HG02938 (cell line): ENCODE results near the gene EPB41L4A.
A peak's percentile ranks its signal among the peaks of the same experiment; 100 is the strongest.

Source experiments
- ATAC-seq: cut with Tn5 transposase; IDR thresholded peaks from one replicate; pipeline ENCODE4 v1.9.1; 2021; ENCODE audit warnings: mild to moderate bottlenecking, moderate library complexity; ENCODE audit not compliant: unreplicated experiment

EPB41L4A gene

DNA sequence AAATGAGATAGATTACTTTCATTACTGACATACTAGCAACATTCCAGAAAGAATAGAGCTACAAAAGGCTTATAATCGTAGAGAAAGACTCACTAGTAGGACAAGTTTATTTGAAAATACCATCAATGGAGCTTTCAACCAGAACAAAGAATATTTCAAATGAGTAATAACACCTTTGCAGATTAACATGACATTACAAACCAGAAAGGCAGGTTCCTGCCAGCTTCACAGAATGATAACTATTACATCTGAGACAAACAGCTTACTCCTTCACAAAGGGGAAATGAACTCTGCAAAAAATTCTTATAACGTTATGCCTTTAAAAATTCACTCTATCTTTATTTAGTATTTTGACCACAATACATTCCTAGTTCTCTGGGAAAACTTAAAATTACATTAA, 103.1 kb downstream of the EPB41L4A start:
- ATAC-seq, result no peak

DNA sequence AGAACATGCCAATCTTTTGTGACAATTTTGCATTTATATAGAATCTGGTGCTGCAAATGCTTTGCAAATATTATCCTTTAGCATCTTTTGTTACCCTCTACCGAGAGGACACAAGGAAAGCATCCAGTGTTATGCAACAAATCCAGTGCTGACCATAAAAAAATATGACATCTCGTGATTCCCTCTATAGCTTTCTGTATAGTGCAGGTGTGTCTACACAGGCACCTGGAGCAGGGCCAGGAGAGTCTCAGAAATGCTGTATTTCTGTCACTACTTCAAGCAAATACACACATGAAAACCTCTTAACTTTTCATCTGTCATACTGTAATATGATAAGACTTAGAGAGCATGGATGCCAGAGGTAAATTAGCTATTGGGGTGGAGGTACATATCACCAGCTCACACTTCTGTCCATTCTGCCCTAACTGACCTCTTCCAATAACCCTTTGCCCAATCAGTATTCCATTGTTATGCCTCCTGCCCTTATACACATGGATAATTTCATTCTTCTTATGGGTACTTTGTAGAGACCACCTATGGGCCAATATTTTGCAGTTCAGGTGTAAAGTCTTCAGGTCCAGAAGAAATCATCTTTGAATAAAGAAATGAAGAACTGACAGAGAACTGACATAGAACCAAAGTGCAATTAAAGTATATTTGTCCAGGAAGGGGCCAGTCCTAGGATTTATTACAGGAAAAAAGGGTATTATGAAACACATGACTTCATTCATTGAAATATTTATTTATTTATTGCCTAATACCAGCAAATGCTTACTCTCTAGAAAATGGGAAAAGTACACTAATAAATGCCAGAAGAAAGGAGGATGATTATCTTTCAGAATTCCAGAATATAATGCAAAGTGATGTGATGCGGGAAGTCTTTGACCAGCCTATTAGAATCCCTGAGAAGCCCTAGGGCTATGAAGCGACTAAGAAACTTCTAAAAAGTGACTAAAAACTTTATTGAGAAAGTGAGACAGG, 106.5 kb downstream of the EPB41L4A start:
- no peak for ATAC-seq

DNA sequence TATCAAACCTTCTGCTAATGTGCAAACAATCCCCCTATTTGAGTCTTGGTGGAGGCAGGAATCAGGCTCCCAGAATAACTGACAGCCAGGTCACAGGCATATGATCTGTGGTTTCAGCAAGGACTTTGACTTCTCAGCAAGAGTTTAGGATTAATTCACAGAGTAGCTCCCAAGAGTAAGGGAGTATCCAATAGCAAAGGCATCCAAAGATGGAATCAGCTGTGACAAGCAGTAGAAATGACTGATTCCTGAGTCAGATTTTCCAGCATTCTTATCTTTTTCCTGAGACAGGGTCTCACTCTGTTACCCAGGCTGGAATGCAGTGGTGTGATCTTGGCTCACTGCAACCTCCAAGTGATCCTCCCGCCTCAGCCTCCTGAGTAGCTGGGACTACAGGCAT, 108.3 kb downstream of the EPB41L4A start:
- no peak for ATAC-seq

DNA sequence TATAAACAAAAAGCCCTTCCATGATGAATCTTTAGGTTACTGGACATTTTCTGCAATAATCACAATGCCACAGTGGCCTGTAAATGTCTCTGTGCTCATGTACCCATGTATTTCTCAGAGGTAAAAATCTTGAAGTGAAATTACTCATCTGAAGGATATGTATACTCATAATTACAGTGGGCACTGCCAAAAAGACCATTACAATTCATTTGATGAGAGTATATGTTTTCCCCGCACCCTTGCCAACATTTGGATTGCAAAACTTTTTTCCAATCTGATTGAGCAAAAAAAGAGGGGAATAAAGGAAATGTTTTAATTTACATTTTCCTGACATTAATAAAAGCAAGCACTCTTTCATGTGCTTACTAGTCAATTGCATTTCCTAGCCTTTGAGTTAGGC, 110.5 kb downstream of the EPB41L4A start:
- no peak for ATAC-seq

DNA sequence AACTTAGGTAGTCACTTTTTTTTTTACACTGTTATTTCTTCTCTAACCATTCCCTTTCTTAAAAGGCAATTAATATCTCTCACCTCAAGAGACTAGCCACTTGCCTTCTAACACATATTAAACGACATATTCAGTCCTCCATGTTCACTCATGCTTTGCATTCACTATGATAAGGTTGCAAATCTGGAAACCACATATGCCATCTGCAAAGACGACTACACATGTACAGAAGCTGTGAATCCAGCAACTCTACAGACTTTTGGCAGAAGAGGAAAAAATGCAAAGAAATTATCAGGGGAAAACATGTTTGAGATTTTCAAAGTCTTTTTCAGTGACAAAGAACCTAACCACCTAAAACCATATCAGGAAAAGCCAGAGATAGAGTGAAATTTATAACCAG, 112.1 kb downstream of the EPB41L4A start:
- no peak for ATAC-seq

DNA sequence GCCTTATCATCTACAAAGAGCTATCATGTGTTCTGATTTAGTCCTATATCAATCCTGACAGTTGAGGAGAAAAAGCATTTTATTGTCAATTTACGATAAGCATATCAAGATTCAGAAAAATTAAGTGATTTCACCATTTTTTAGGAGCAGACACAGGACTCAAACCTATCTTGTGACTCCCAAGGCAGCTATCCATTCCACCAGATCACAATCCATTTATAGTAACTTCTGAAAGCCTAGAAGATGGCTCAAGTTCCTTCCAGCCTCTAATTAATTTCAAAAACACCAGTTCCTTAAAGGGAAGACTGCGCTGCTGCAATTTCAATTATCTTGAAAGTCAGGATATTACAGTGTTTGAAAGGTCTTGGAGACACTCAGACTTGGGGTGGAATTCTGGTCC, 114.3 kb downstream of the EPB41L4A start:
- ATAC-seq, result no peak

DNA sequence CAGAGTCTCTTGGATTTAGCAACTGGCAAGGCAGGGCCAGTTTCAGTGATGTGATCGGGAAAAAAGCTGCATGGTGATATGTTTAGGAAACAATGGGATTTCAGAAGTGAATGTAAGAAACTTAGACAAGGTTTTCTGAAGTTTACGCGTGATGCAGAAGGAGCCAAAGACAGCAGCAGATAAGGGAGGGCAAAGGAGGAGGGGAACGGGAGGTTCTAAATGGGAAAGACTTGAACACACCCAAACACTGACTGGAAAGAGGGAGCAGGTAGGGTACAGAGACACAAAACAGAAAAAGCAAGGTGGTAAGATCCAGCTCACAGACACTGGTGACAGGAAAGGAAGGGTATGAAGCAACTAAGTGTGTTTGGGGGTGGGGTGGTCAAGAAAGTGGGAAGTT, 115.4 kb downstream of the EPB41L4A start:
- ATAC-seq, result no peak

DNA sequence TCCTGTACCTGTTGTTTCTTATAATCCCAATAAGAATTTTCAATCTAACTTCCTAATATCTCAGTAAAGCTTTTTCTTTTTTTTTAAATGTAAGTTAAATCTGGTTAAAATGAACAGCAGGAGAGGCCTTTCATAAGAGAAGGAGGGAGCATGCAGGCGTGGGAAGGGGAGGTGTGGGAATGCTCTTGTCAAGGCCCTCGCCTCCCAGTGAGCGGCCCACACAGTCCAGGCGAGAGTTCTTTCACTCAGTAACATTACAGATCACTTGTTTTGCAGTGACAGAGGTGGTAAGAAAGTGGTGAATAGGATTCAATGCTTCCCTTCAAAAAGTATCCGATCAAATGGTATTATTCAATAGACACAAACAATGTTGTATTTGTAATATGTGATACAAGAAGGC, 125.0 kb downstream of the EPB41L4A start:
- ATAC-seq, result no peak

DNA sequence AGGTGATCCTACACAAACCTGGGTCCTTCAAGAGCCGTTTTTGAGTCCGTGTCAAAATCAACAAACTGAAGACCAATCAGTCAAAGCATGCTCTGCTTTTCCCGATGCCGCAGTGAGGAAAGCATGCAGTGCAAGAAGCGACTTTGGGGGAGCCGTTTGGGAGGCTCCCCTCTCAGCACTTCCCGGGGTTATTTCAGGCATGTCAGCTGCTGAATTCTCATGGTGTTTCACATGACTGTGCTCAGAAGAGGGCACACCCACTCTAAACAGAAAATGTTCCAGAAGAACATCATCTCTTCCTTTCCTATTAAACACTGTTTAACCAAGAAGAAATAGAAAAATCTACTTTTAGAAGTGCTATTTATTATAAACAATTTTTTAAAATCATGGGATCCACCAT, 125.5 kb downstream of the EPB41L4A start:
- no peak for ATAC-seq

DNA sequence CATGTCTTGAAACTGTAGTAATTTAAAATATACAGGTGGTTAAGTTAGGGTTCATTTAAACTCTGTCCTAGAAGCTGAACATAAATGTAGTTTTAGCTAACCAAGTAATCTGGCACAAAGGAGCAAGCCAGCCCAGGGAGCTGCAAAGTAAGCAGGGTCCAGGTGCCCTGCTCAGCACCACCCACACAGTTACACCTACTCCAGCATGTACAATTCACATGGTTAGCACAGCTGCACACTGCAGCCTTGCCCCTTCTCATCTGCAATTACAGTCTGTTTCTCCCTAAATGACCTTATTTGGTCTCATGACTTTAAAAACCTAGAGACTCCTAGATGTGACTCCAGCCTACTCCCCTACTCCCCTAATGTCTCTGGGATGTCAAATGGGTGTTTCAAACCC, 128.4 kb downstream of the EPB41L4A start:
- no peak for ATAC-seq

DNA sequence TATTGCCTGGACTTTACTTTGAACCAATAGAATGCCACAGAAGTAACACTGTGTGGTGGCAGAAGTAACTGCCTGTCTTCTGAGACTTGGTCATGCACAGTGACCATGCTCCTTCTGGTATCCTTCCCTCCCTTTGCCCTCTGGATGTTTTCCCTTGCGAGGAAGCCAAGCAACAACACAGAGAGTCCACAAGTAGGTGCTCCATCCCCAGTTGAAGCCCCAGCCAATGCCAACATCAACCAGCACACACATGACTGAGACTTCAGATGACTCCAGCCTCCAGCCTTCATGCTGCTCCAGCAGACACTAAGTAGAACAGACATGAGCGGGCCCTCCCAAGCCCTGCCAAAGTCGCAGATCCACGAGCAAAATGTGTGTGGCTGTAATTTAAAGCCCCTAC, 129.6 kb downstream of the EPB41L4A start:
- no peak for ATAC-seq

DNA sequence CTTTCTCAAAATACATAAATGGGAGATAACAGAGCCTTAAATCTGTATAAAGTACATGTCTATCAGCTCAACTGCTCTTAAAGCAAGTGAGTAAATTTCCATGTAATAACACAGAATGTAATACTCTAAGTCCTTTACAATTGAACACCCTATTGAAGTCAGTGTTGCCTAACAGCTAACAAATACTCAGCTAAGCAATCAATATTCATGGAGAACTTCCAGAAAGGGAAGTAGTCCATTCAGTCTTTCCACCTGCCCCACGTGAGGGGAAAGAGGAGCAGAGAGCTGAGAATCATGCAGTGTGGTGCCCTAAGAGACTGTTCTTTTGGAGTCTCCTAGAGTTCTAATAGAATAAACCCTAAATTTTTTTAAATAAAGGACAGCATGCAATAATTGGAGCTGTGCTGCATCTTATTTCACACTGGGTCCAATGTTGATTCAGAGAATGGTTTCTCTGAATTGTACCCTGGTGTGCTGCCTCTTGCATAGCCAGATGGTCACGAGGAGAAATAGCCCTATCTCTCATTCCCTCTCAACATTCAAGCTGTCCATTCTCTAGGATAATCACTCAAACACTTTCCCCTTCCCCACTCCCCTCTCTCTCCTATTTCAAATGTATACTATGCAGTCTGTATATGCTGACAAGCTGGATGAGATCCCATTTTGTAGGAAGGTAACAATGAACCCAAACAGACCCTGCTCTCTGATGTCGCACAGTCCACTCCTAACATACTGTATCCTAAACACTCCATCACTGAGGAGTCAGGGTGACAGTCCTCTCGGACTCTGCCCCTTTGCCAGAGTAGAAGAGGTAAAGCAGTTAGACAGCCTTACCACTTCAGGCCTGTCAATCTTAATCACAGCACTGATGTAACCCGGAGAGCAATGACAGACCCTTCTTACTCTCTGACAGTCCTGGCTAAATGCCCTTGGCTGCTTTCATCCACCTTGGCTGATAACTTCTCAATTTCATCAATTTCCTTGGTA, 134.8 kb downstream of the EPB41L4A start:
- ATAC-seq, result no peak

DNA sequence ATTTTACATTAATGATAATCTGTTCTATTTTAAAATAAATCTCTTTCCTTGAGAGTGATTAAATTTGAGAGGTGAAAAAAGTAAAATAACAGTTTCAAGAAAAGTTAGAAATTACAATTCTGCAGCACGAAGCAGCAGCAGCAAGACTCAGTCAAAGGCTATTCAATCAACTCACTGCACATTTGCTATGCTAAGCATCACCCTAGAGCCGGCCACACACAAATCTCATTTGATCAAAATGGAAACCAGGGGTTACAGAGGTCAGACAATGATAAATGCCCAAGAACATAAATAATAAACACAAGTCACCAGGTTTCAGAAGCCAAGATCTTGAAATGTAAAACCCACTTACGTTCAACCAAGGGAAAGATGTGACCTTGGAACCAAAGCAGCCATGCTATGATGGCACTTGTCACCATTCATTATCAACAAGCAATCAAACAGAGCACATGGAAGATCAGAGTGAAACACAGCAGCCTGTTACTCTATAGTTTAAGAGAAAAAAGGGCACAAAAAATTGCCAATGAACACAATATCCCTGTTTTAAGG, 136.0 kb downstream of the EPB41L4A start:
- no peak for ATAC-seq

DNA sequence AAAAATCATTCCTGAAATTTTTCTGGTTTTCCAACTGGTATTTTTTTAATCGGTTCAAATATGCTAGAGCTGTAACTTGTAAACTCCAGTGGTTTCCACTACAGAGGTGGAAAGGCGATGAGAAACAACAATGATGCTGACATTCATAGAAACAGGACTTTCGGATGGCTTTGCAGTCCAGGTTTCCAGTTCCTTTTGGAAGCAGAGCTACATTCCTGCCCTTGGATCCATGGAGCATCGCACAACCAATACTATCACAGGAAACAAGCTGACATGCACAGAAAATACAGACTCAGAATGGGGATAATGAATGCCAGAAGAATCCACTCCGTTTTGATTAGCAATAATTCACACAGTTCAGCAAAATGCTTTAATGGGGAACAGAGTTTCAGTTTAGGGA, 140.0 kb downstream of the EPB41L4A start:
- ATAC-seq, result no peak

DNA sequence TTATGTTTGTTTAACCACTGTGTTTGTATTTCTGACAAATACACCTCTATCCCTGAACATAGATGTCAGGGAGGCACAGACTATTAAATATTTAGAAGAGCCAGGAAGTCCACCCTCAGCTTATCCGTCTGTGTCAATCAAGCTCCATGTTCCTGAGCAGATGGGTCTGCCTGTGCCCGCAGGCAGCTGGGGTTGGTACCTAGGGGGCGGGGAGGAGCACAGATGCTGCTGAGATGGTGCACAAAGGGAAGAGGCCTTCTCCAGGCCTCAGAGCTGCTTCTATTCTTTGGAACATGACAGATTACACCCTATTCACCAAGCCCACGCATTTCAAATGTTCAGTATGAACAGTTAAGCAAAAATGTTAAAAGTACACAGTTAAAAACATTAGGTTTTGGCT, 142.1 kb downstream of the EPB41L4A start:
- no peak for ATAC-seq

DNA sequence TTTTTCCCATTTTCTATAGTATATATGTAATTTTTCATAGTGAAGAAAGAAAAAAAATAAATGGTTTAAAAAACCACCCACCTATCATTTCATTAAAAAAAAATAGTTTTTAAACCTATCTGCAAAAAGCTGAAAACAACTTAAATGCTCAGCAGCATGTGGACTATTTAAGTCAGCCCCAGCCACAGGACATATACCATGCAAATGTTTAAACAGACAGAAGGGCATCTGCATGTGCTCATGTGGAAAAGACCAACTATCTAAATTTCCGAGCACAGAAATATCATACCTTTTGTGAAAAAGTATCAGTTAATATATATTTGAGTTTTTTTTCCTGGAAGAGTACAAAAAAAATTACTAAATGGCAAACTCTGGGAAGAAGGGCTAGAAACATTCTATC, 143.4 kb downstream of the EPB41L4A start:
- ATAC-seq, result no peak

DNA sequence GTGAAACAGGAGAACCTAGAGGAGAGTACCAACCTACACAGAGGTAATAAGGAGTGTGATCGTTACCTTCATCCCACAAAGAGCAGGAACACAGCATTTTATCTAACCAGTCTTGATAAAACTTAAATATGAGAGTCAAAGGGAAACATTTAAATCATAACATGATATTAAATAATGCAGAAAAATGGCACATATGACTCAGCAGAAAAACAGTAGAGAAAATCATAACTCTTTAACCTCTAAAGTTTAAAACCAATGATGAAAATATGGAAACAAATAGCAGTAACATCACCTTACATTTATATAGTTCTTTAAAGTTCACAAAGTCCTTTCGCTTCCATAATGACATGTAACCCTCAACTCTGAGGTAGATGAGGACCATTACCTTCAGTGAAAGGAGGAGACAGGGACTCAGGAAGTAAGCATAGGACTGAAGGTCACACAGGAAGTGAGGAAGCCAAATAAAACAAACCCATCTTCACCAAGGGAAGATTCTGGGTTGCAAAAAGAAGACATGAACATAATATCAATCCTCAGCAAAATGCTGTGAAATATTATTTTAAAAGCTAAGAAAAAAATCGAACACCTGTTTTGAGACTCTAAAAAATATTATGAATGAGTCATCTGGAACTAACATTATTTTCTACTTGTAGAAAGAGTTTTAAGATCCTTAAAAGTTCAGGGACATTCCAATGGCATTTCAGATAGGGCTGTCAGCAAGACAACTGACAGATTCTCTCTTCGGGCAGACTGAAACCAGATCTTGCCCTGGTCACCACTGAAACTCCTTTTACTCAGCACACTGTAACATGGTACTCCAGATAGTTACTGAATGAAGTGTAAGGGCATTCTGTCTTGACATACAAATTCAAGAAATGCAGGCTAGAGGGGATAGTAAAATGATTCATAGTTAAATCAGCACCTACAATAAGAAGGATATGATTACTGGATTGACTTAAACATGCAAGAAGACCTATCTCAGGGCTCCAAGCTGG, 148.5 kb downstream of the EPB41L4A start:
- ATAC-seq, result peak; percentile 56

DNA sequence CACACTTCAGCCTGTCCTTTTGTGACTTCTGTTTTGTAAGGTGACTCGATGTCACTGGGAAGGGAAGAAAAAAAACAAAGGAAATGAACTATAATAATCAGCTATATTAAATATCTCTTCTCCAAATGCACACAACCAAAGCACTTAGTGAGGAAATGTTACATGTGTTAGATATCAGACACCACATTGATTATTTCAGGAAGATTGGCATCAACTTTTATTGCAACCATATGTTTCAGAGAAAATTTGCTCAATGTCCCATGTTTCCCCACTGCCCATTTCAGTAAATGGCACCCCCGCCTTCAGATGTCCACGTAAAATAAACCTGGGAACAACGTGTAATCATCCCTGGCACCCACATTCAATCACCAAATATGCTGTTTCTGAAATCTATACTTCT, 151.8 kb downstream of the EPB41L4A start:
- ATAC-seq, result no peak

DNA sequence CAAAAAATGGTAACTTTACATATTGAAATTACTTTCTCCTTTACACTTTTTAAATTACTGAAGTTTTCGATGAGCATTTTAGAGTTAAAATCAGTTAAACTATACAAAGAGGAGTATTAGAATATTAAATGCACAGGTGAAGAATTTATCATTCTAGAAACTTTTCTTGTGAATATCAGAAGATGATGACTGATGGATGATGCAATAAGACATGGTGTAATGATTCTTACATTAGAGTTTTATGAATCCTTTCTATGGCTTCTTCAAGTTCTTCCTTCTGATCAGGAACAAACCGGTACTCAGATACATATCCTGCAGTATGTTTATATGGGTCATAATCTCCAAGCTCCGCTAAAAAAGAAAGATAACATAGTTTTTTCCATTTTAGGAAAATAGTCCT, 154.4 kb downstream of the EPB41L4A start:
- no peak for ATAC-seq

DNA sequence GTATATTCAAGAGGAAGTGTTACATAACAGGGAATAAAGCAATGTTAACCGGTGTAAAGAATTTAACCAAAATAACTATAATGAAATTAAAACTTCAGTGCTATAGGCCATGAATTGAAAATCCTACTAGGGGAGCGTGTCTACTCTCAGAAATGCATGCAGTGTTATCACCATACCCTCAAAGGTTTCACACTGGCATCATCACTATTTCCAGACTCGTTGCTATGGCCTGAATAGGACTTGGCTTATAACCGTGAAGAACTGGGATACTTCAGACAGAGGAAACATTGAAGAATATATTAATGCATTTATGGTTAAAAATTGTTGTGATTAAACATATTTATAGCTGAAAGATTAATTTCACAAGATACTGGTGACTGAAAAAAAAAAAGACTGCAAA, 154.9 kb downstream of the EPB41L4A start:
- no peak for ATAC-seq
